Breast epithelium (tissue), 3 donors: ENCODE measurements around the gene ZNF142.

Experiments
- POLR2AphosphoS5 ChIP-seq, 3 donors: sonication (generic); formaldehyde crosslinking; IDR thresholded peaks; one replicate each; pipeline ENCODE4 v1.6.1; 2017; ENCODE audit warnings: antibody characterized with exemption in 3 of 3
- TF ChIP-seq, protein P1 (sequence below), 3 donors: fragments of 450-650 bp; IDR thresholded peaks; one replicate each; pipeline ENCODE4 v1.5.1; 2016 to 2017; ENCODE audit warnings: antibody characterized with exemption in 3 of 3, mild to moderate bottlenecking in 3 of 3, moderate library complexity in 3 of 3

DNA sequence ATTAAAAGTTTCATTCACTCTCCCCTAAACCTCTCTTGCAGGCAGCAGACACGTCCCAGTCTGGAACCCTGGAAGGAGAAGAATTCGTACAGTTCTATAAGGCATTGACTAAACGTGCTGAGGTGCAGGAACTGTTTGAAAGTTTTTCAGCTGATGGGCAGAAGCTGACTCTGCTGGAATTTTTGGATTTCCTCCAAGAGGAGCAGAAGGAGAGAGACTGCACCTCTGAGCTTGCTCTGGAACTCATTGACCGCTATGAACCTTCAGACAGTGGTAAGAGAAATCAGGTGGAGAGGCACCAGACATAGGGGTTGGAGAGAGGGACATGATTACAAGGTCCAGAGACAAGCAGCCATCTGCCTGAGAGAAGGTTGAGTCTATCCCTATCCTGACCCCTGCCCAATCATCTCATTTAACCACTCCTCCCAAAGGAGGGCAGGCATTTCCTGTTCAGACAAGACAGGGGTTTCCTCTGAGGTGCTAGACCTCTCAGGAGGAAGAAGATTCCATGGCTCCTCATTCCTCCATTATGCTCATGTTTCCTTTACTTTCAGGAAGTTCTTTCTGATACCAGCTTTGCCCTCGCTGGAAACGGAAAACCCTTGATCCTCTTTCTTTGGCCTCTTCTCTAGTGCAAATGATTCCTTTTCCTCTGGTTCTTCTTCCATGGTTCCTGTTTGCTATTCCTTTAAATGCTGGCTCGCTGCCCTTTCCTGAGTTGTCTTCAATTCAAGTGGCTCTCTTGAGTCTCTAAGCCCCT, 36.6 kb downstream of the ZNF142 start:
- TF ChIP-seq POLR2AphosphoS5 (IDR thresholded peaks at IDR 0.05) = no peak
- TF ChIP-seq, protein P1, sequence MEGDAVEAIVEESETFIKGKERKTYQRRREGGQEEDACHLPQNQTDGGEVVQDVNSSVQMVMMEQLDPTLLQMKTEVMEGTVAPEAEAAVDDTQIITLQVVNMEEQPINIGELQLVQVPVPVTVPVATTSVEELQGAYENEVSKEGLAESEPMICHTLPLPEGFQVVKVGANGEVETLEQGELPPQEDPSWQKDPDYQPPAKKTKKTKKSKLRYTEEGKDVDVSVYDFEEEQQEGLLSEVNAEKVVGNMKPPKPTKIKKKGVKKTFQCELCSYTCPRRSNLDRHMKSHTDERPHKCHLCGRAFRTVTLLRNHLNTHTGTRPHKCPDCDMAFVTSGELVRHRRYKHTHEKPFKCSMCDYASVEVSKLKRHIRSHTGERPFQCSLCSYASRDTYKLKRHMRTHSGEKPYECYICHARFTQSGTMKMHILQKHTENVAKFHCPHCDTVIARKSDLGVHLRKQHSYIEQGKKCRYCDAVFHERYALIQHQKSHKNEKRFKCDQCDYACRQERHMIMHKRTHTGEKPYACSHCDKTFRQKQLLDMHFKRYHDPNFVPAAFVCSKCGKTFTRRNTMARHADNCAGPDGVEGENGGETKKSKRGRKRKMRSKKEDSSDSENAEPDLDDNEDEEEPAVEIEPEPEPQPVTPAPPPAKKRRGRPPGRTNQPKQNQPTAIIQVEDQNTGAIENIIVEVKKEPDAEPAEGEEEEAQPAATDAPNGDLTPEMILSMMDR (IDR thresholded peaks at IDR 0.05) = no peak
